GM12878 (cell line): Measurements from ENCODE around the gene NDUFA11. TPM values are rescaled to one million over a fixed set of nuclear protein-coding genes. Genes with fewer than 3 reads are reported as not detected.

Experiments
- ATAC-seq: fragments of 200-7000 bp; cut with Tn5 transposase; 3 replicates; pipeline ENCODE4 v1.9.1; 2020; ENCODE audit warnings: mild to moderate bottlenecking, moderate library complexity
- BruUV-seq: library from RNA; stranded (reverse); fragments of 400-500 nt; replicated peaks from 2 replicates; lab custom pipeline; 2021; lab: Mats Ljungman, UMichigan
- CTCF ChIA-PET: fragments of 300-600 bp; sonication (Branson Sonifier 250); formaldehyde crosslinking; extraction: SDS; loops from one replicate; lab custom pipeline; 2021; ENCODE audit warnings: inconsistent platforms; lab: Yijun Ruan, JAX
- POLR2A ChIA-PET: fragments of 350-600 bp; formaldehyde crosslinking; extraction: SDS; loops from one replicate; lab custom pipeline; 2021; ENCODE audit warnings: inconsistent platforms; lab: Charles Lee
- RAD21 ChIA-PET: fragments of 300-600 bp; sonication (Branson Sonifier 250); formaldehyde crosslinking; loops from one replicate; lab custom pipeline; 2023; ENCODE audit warnings: antibody characterized with exemption; ENCODE audit not compliant: unreplicated experiment; lab: Charles Lee
- SMC1A ChIA-PET: fragments of 300-600 bp; sonication (Branson Sonifier 250); formaldehyde crosslinking; loops from one replicate; lab custom pipeline; 2023; ENCODE audit not compliant: unreplicated experiment, uncharacterized antibody; lab: Charles Lee
- DNase-seq: peaks from one replicate; pipeline ENCODE4 v3.0.0-alpha.2; 2011; ENCODE audit warnings: low read depth, low spot score
- FAIRE-seq: peaks from 3 replicates; lab custom pipeline; 2011; peaks lifted over from hg19 to GRCh38; lab: Jason Lieb, UNC
- H2AFZ ChIP-seq: 2 replicates; pipeline ENCODE4 v1.6.0; 2011; ENCODE audit warnings: low read depth, low read length, control low read depth; ENCODE audit not compliant: control insufficient read depth
- H3K27ac ChIP-seq: 2 replicates; pipeline ENCODE4 v1.5.1; 2011; ENCODE audit warnings: control low read depth; ENCODE audit not compliant: control insufficient read depth, insufficient read depth
- H3K27me3 ChIP-seq, 2 experiments: replicated peaks in 1 of 2; 2 replicates each; pipeline versions ENCODE4 v1.6.0 to v1.6.1; 2011; ENCODE audit warnings: low read length in 1 of 2; ENCODE audit not compliant: control insufficient read depth in 2 of 2, insufficient read depth in 2 of 2
- H3K36me3 ChIP-seq, 2 experiments: 2 replicates each; pipeline ENCODE4 v1.5.1; 2011; ENCODE audit warnings: low read length in 1 of 2; ENCODE audit not compliant: control insufficient read depth in 2 of 2, insufficient read depth in 2 of 2
- H3K4me1 ChIP-seq: 2 replicates; pipeline ENCODE4 v1.6.1; 2011; ENCODE audit warnings: mild to moderate bottlenecking, low read length, moderate library complexity, mixed read lengths; ENCODE audit not compliant: control insufficient read depth, insufficient read depth
- H3K4me2 ChIP-seq: 2 replicates; pipeline ENCODE4 v1.6.0; 2011; ENCODE audit warnings: control low read depth; ENCODE audit not compliant: control insufficient read depth, insufficient read depth
- H3K4me3 ChIP-seq: fragments of 200-600 bp; sonication (generic); 2 replicates; pipeline ENCODE4 v1.5.1; 2016
- H3K79me2 ChIP-seq: 2 replicates; pipeline ENCODE4 v1.6.0; 2011; ENCODE audit warnings: low read length; ENCODE audit not compliant: control insufficient read depth, insufficient read depth
- H3K9ac ChIP-seq: 2 replicates; pipeline ENCODE4 v1.8.0; 2011; ENCODE audit warnings: low read length, control low read depth, mixed read lengths; ENCODE audit not compliant: control insufficient read depth, insufficient read depth
- H3K9me3 ChIP-seq: replicated peaks from 3 replicates; pipeline ENCODE4 v1.5.1; 2011; ENCODE audit warnings: mild to moderate bottlenecking, low read length; ENCODE audit not compliant: control insufficient read depth, insufficient read depth
- H4K20me1 ChIP-seq: 2 replicates; pipeline ENCODE4 v1.6.0; 2011; ENCODE audit not compliant: control insufficient read depth, insufficient read depth
- CREM ChIP-seq: IDR thresholded peaks from 2 replicates; pipeline ENCODE4 v1.6.1; 2014; ENCODE audit warnings: antibody characterized with exemption, low read depth
- E2F4 ChIP-seq: IDR thresholded peaks from 2 replicates; pipeline ENCODE4 v1.6.1; 2012; ENCODE audit warnings: low read depth, low read length, improper control_type of control experiment
- E4F1 ChIP-seq: fragments of 450-650 bp; IDR thresholded peaks from 2 replicates; pipeline ENCODE4 v1.6.1; 2018; ENCODE audit warnings: borderline replicate concordance, mild to moderate bottlenecking; ENCODE audit not compliant: partially characterized antibody
- EGR1 ChIP-seq, 2 experiments: IDR thresholded peaks; 1 replicate in 1 of 2; 2 replicates in 1 of 2; pipeline ENCODE4 v1.6.1; 2011 to 2012; ENCODE audit warnings: low read depth in 2 of 2, low read length in 2 of 2, borderline replicate concordance in 1 of 2, mild to moderate bottlenecking in 1 of 2, moderate library complexity in 1 of 2
- ESRRA ChIP-seq: IDR thresholded peaks from 2 replicates; pipeline ENCODE4 v1.6.1; 2012; ENCODE audit warnings: mild to moderate bottlenecking, low read length, improper control_type of control experiment
- GATAD2B ChIP-seq: fragments of 450-650 bp; conservative IDR thresholded peaks from 2 replicates; pipeline ENCODE4 v1.6.1; 2017; ENCODE audit warnings: low read depth, mild to moderate bottlenecking, moderate library complexity
- MEF2B ChIP-seq: fragments of 450-650 bp; IDR thresholded peaks from 2 replicates; pipeline ENCODE4 v1.6.1; 2018; ENCODE audit warnings: mild to moderate bottlenecking, moderate library complexity; ENCODE audit not compliant: partially characterized antibody, poor library complexity, severe bottlenecking
- MLLT1 ChIP-seq: fragments of 450-650 bp; IDR thresholded peaks from 2 replicates; pipeline ENCODE4 v1.6.1; 2016; ENCODE audit warnings: mild to moderate bottlenecking
- MTA2 ChIP-seq: fragments of 450-650 bp; IDR thresholded peaks from 2 replicates; pipeline ENCODE4 v1.6.1; 2016; ENCODE audit warnings: low read depth, mild to moderate bottlenecking, moderate library complexity
- MTA3 ChIP-seq: IDR thresholded peaks from 2 replicates; pipeline ENCODE4 v1.6.1; 2012; ENCODE audit warnings: low read length, inconsistent platforms, borderline replicate concordance
- NBN ChIP-seq: fragments of 450-650 bp; IDR thresholded peaks from 2 replicates; pipeline ENCODE4 v1.6.1; 2016
- SMAD1 ChIP-seq: fragments of 450-650 bp; IDR thresholded peaks from 2 replicates; pipeline ENCODE4 v1.6.1; 2018; ENCODE audit warnings: mild to moderate bottlenecking, low read depth; ENCODE audit not compliant: partially characterized antibody
- SMAD5 ChIP-seq: IDR thresholded peaks from 2 replicates; pipeline ENCODE4 v1.6.1; 2016; ENCODE audit warnings: antibody characterized with exemption, low read depth
- SP1 ChIP-seq: IDR thresholded peaks from one replicate; pipeline ENCODE4 v1.6.1; 2011; ENCODE audit warnings: low read depth, low read length
- SREBF1 ChIP-seq: IDR thresholded peaks from 2 replicates; pipeline ENCODE4 v1.6.1; 2012; ENCODE audit warnings: mild to moderate bottlenecking, low read length
- ZBED1 ChIP-seq: IDR thresholded peaks from 2 replicates; pipeline ENCODE4 v1.6.1; 2016; ENCODE audit warnings: borderline replicate concordance
- ZNF217 ChIP-seq: fragments of 450-650 bp; IDR thresholded peaks from 2 replicates; pipeline ENCODE4 v1.6.1; 2017; ENCODE audit warnings: antibody characterized with exemption, mild to moderate bottlenecking
- ZNF24 ChIP-seq: fragments of 450-650 bp; IDR thresholded peaks from 2 replicates; pipeline ENCODE4 v1.6.1; 2017; ENCODE audit warnings: antibody characterized with exemption, mild to moderate bottlenecking
- ZNF274 ChIP-seq: IDR thresholded peaks from one replicate; pipeline ENCODE4 v1.8.0; 2011; ENCODE audit not compliant: insufficient read length, insufficient read depth
- WGBS: methylation state at CpG from one replicate; pipeline ENCODE4 v1.1.6; 2016; ENCODE audit warnings: low lambda C conversion rate; ENCODE audit not compliant: insufficient replicate concordance, insufficient coverage; ENCODE audit errors: missing lambda C conversion rate; 5-methylcytosine and 5-hydroxymethylcytosine counted together
- in situ Hi-C: fragments of 300-500 bp; cut with MboI; formaldehyde crosslinking; loops from 9 replicates; pipeline ENCODE4 v1.14.3; 2018; ENCODE audit warnings: mixed read lengths
- intact Hi-C: fragments of 100-400 bp; cut with micrococcal nuclease; formaldehyde crosslinking; loops from one replicate; pipeline ENCODE4 v1.14.2; 2022; ENCODE audit not compliant: unreplicated experiment
- polyA plus RNA-seq, 11 experiments: library from polyadenylated mRNA; depleted of rRNA in 4 of 11; unstranded in 6 of 11; stranded (reverse) in 5 of 11; fragments of >200 nt; fragmentation: Nextera tagmentation in 4 of 11; fragmentation: Illumina TruSeq in 1 of 11; extraction: Ambion mirVana in 4 of 11; extraction: Trizol in 1 of 11; gene quantifications; 1 replicate in 1 of 11; 2 replicates in 10 of 11; pipeline versions ENCODE4 v1.2.1 to v1.2.3, GENCODE V29; 2011 to 2016; ENCODE audit warnings: inconsistent platforms in 2 of 11, missing spikeins in 2 of 11, low read depth in 1 of 11
- total RNA-seq, 4 experiments: library from RNA; depleted of rRNA in 3 of 4; stranded (reverse); fragments of >200 nt in 3 of 4; fragmentation: Illumina TruSeq in 1 of 4; extraction: Trizol in 1 of 4; gene quantifications; 2 replicates each; pipeline versions ENCODE4 v1.2.1 to v1.2.3, GENCODE V29; 2013 to 2021

The NDUFA11 gene
- total and polyA plus RNA-seq, 10 of the 15 experiments (the other 5 are each of a cell fraction or from before 2014, with no cell fraction given), result 108 to 600 (median 289) TPM

GRCh38 chr19:5949792-5950305, 46.3 kb upstream of the NDUFA11 start:
- POLR2A ChIA-PET, result no interaction called here
- Histone ChIP-seq H3K4me3 (no peak overlapping the region), H3K27me3 (no peaks in the 10 kb centered on the region), H3K9ac (no peak overlapping the region), H2AFZ (no peak overlapping the region), H4K20me1 (no peaks in the 10 kb centered on the region; the same call in 1 of the 2 replicates), H3K27ac (no peak overlapping the region), H3K4me1 (peaks cover 15% of the 10 kb centered on the region), H3K4me2 (no peak overlapping the region), H3K36me3 (peaks cover 11 to 26% of the 10 kb centered on the region in 2 experiments; a peak in 3 of 4 replicates), H3K79me2 (peaks cover 37% of the 10 kb centered on the region), H3K9me3 (no peaks in the 10 kb centered on the region)
- 98% methylated on average over 13 of the region's 13 CpGs for WGBS
- no TSS peak for BruUV-seq
- DNase-seq, result no peak
- SMC1A ChIA-PET, result no interaction called here
- RAD21 ChIA-PET, result no interaction called here
- in situ Hi-C loops, result no loop called here
- FAIRE-seq, result no peak
- ATAC-seq, result no peak
- CTCF ChIA-PET, result interaction anchor here (0.5 to 4.0 kb wide), 4 partner anchors 18 to 315 kb away, joined by 3 to 16 read pairs (median 8); no protein-coding TSS in a partner anchor
- intact Hi-C loops, result no loop called here
- TF ChIP-seq EGR1 (IDR thresholded peaks at IDR 0.05; ENCODE audit: borderline replicate concordance in 1 of 2, low read depth in 2 of 2, low read length in 2 of 2), result no peak
- no peak for TF ChIP-seq NBN
- TF ChIP-seq CREM, result no peak
- no peak for TF ChIP-seq MTA3
- TF ChIP-seq E4F1, result no peak
- TF ChIP-seq ZBED1, result no peak
- TF ChIP-seq SMAD5, result no peak
- no peak for TF ChIP-seq MLLT1
- no peak for TF ChIP-seq SMAD1
- TF ChIP-seq MEF2B, result no peak
- no peak for TF ChIP-seq MTA2
- TF ChIP-seq ZNF217, result no peak
- no peak for TF ChIP-seq GATAD2B
- no peak for TF ChIP-seq E2F4
- no peak for TF ChIP-seq ESRRA
- TF ChIP-seq SP1, result no peak
- TF ChIP-seq ZNF274, result no peak
- no peak for TF ChIP-seq SREBF1
- TF ChIP-seq ZNF24, result no peak
